Measurements from ENCODE around the gene CTBS.
"Not testable (repeated sequence)": the region's sequence is repeated elsewhere in the genome, so short reads cannot be mapped to it uniquely, and the experiment has no call there.

The CTBS gene

DNA sequence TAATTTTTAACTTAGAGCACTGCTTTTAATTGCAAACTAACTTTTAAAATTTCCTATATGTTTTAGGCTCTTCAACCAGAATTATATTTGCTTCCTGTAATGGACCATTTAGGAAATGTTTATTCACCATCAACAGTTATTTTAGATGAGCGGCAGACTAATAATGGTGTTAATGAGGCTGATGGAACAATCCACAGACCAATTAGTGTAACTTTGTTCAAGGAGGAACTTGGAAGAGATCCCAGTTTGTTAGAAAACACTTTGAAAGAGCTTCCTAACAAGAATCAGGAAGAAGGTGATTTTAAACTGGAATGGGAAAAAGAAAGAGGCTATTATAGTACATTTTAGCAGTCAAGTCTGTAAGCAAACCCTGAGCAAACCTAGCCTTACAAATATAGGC, 48.5 kb downstream of the CTBS start:
- TF ChIP-seq, protein P1, sequence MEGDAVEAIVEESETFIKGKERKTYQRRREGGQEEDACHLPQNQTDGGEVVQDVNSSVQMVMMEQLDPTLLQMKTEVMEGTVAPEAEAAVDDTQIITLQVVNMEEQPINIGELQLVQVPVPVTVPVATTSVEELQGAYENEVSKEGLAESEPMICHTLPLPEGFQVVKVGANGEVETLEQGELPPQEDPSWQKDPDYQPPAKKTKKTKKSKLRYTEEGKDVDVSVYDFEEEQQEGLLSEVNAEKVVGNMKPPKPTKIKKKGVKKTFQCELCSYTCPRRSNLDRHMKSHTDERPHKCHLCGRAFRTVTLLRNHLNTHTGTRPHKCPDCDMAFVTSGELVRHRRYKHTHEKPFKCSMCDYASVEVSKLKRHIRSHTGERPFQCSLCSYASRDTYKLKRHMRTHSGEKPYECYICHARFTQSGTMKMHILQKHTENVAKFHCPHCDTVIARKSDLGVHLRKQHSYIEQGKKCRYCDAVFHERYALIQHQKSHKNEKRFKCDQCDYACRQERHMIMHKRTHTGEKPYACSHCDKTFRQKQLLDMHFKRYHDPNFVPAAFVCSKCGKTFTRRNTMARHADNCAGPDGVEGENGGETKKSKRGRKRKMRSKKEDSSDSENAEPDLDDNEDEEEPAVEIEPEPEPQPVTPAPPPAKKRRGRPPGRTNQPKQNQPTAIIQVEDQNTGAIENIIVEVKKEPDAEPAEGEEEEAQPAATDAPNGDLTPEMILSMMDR (IDR thresholded peaks at IDR 0.05; ENCODE audit: extremely low read depth, missing control alignments): no peak
- DNase-seq (ENCODE audit: low spot score): no peak

DNA sequence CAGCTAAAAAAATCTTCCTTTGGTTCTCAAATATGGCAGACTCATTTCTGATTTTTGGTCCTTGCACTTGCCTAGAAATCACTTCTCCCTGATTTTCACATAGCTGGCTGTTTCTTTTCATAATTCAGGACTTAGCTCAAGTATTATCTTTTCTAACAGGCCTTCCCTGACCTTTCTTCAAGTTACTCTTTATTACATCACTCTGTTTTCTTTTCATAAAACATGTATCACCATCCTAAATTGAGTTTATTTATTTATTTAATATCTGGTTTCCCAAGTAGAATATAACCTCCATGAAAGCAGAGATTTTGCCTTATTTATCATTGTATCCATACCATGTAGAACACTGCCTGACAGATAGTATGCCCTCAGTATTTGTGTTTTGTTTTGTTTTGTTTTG, 49.6 kb downstream of the CTBS start:
- TF ChIP-seq, protein P1 (IDR thresholded peaks at IDR 0.05; ENCODE audit: extremely low read depth, missing control alignments): no peak
- DNase-seq (ENCODE audit: low spot score): no peak

DNA sequence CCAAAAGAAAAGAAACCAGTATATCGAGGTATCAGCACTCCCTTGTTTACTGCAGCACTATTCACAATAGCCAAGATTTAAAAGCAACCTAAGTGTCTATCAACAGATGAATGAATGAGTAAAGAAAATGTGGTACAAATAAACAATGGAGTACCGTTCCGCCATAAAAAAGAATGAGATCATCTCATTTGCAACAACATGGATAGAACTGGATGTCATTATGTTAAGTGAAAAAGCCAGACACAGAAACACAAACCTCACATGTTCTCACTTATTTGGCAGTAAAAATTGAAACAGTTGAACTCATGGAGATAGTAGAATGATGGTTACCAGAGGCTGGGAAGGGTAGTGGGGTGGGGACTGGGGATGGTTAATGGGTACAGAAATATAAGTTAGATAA, 63.6 kb downstream of the CTBS start:
- TF ChIP-seq, protein P1 (IDR thresholded peaks at IDR 0.05; ENCODE audit: extremely low read depth, missing control alignments): no peak
- no peak for DNase-seq (ENCODE audit: low spot score)

DNA sequence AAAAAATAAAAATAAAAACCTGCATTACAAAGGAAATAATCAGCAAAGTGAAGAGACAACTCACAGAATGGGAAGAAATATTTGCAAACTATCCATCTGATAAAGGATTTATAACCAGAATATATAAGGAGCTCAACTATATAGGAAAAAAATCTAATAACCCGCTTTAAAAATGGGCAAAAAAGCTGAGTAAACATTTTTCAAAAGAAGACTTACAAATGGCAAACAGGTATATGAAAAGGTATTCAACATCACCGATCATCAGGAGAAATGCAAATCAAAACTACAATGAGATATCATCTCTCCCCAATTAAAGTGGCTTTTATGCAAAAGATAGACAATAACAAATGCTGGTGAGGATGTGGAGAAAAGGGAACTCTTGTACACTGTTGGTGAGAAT, 64.1 kb downstream of the CTBS start:
- no peak for DNase-seq (ENCODE audit: low spot score)
- TF ChIP-seq, protein P1 (IDR thresholded peaks at IDR 0.05; ENCODE audit: extremely low read depth, missing control alignments): no peak

DNA sequence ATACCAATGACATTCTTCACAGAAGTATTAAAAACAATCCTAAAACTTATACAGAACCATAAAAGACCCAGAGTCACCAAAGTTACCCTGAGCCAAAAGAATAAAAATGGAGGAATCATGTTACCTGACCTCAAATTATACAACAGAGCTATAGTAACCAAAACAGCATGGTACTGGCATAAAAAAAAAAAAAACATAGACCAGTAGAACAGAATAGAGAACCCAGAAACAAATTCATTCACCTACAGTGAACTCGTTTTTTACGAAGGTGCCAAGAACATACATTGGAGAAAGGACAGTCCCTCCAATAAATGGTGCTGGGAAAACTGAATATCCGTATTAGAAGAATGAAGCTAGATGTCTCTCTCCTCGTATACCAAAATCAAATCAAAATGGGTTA, 65.2 kb downstream of the CTBS start:
- DNase-seq (ENCODE audit: low spot score): no peak
- TF ChIP-seq, protein P1 (IDR thresholded peaks at IDR 0.05; ENCODE audit: extremely low read depth, missing control alignments): no peak

DNA sequence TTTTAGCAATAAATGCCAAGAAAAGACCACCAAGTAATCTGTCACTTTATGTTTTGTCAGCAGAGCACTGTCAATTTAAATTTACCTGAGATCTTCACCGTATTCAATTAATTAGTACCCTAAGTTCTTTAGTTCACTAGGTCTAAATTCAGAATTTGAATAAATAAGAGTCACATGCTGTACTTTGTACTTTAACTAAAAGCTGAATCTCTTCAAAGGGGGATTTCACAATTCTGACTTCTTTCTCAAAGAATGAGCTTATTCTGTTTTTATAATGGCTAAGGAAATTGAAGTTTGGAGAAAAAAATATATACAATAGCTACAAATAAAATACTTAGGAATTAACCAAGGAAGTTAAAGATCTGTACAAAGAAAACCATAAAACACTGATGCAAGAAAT, 65.7 kb downstream of the CTBS start:
- TF ChIP-seq, protein P1 (IDR thresholded peaks at IDR 0.05; ENCODE audit: extremely low read depth, missing control alignments): no peak
- DNase-seq (ENCODE audit: low spot score): no peak

DNA sequence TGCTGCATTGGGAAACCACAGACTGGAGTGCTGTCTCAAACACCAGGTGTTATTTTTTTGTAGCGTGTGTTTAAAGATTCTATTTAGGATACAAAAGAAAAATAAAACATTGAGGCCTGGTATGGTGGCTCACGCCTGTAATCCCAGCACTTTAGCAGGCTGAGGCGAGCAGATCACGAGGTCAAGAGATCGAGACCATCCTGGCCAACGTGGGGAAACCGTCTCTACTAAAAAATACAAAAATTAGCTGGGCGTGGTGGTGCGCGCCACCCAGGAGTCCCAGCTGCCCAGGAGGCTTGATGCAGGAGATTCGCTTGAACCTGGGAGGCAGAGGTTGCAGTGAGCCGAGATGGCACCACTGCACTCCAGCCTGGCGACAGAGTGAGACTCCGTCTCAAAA, 66.4 kb downstream of the CTBS start:
- not testable (repeated sequence) for DNase-seq (ENCODE audit: low spot score)

DNA sequence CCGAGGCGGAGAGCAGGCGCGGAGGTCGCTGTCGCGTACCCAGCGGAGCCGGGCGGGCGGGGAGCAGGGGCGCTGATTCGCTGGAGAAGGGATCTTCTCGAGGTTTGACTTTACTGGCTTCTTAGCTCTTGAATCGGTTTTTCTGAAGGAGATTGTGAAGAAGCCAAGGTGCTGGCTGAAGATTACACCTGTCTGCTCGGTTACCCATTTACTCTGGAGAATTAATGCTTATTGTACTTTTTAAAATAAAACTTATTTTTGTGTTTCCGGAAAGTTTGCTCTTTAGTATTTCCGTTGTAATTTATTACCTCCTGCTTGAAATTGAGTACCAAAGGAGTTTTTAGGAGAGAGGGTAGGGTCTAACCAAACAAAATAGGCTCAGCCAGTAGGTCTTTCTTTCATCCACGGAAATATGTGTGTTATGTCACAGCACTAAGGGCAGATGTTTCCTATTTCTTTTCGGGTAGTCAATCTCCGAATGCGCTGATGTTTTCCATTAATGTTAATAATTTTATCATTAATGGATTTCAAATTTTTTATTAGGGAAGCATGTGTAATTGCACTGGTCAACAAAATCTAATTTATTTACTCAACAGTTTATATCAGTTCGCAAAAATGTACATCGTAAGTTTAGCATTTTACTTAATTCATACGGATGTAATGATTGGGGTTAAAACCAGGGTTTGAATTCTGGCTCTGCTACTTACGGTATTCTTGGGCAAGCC, 67.3 kb downstream of the CTBS start:
- no peak for DNase-seq (ENCODE audit: low spot score)
- TF ChIP-seq, protein P1 (IDR thresholded peaks at IDR 0.05; ENCODE audit: extremely low read depth, missing control alignments): no peak
